SH-SY5Y (cell line): ENCODE measurements around the gene ELFN2.

Experiments
- GATA2 ChIP-seq: IDR thresholded peaks from 2 replicates; pipeline ENCODE4 v1.6.1; 2011; ENCODE audit warnings: mild to moderate bottlenecking, low read depth, low read length
- GATA3 ChIP-seq: IDR thresholded peaks from 2 replicates; pipeline ENCODE4 v1.6.1; 2011; ENCODE audit warnings: low read depth, mild to moderate bottlenecking, low read length, moderate library complexity

GRCh38 chr22:37383341-37383740, 43.9 kb downstream of the ELFN2 start:
- no peak for TF ChIP-seq GATA2
- no peak for TF ChIP-seq GATA3
